Neural progenitor cell (in vitro differentiated cells): ENCODE data around the gene ALX3. TPM values are rescaled to one million over a fixed set of nuclear protein-coding genes. Genes with fewer than 3 reads are reported as not detected.

Experiments
- DNase-seq: peaks from one replicate; pipeline ENCODE4 v3.0.0-alpha.2; 2016; ENCODE audit warnings: low spot score
- H2AFZ ChIP-seq: fragments of 200-600 bp; sonication (generic); replicated peaks from 2 replicates; pipeline ENCODE4 v1.6.1; 2016; ENCODE audit warnings: antibody characterized with exemption
- H3F3A ChIP-seq: fragments of 200-600 bp; sonication (generic); 2 replicates; pipeline ENCODE4 v1.6.1; 2016; ENCODE audit warnings: antibody characterized with exemption, low read depth
- H3K27ac ChIP-seq: fragments of 200-600 bp; sonication (generic); 2 replicates; pipeline ENCODE4 v1.5.1; 2016; ENCODE audit warnings: mild to moderate bottlenecking
- H3K27me3 ChIP-seq: fragments of 200-600 bp; sonication (generic); 2 replicates; pipeline ENCODE4 v1.6.1; 2016; ENCODE audit warnings: mild to moderate bottlenecking, moderate library complexity
- H3K36me3 ChIP-seq: fragments of 200-600 bp; sonication (generic); 2 replicates; pipeline ENCODE4 v1.5.1; 2016
- H3K4me1 ChIP-seq: fragments of 200-600 bp; sonication (generic); 2 replicates; pipeline ENCODE4 v1.6.1; 2016; ENCODE audit warnings: mixed run types
- H3K4me2 ChIP-seq: fragments of 200-600 bp; sonication (generic); 2 replicates; pipeline ENCODE4 v1.6.1; 2016
- H3K4me3 ChIP-seq: fragments of 200-600 bp; sonication (generic); 2 replicates; pipeline ENCODE4 v1.5.1; 2016
- H3K79me2 ChIP-seq: fragments of 200-600 bp; sonication (generic); 2 replicates; pipeline ENCODE4 v1.6.1; 2016; ENCODE audit warnings: low read depth
- H3K9ac ChIP-seq: fragments of 200-600 bp; sonication (generic); 2 replicates; pipeline ENCODE4 v1.6.1; 2016
- H3K9me3 ChIP-seq: fragments of 200-600 bp; sonication (generic); 2 replicates; pipeline ENCODE4 v1.5.1; 2016; ENCODE audit warnings: low read depth
- H4K20me1 ChIP-seq: fragments of 200-600 bp; sonication (generic); 2 replicates; pipeline ENCODE4 v1.6.1; 2016; ENCODE audit warnings: low read depth
- H3K27ac Mint-ChIP-seq: 3 replicates; pipeline ENCODE4 v1.8.0; 2021; ENCODE audit warnings: mixed read lengths
- H3K27me3 Mint-ChIP-seq: 2 replicates; pipeline ENCODE4 v1.8.0; 2022; ENCODE audit warnings: low read depth, mild to moderate bottlenecking, inconsistent platforms, moderate library complexity, mixed read lengths; ENCODE audit not compliant: insufficient read depth
- H3K36me3 Mint-ChIP-seq: 3 replicates; pipeline ENCODE4 v1.8.0; 2021; ENCODE audit warnings: mixed read lengths
- H3K4me1 Mint-ChIP-seq: 3 replicates; pipeline ENCODE4 v1.8.0; 2021; ENCODE audit warnings: mixed read lengths
- H3K4me3 Mint-ChIP-seq: 3 replicates; pipeline ENCODE4 v1.8.0; 2021; ENCODE audit warnings: mild to moderate bottlenecking, moderate library complexity, mixed read lengths
- H3K9me3 Mint-ChIP-seq: 3 replicates; pipeline ENCODE4 v1.8.0; 2020; ENCODE audit warnings: mixed read lengths
- EZH2 ChIP-seq: fragments of 200-600 bp; sonication (generic); IDR thresholded peaks from 2 replicates; pipeline ENCODE4 v1.6.1; 2017; ENCODE audit warnings: antibody characterized with exemption, mild to moderate bottlenecking, moderate library complexity
- EZH2phosphoT487 ChIP-seq: fragments of 200-600 bp; sonication (generic); IDR thresholded peaks from 2 replicates; pipeline ENCODE4 v1.6.1; 2017; ENCODE audit warnings: antibody characterized with exemption
- total RNA-seq: library from RNA; depleted of rRNA; stranded (reverse); fragments of >200 nt; gene quantifications from 2 replicates; pipeline ENCODE4 v1.2.3, GENCODE V29; 2015; ENCODE audit warnings: low replicate concordance
- TF ChIP-seq, protein P1 (sequence below): fragments of 200-600 bp; sonication (generic); IDR thresholded peaks from 2 replicates; pipeline ENCODE4 v1.5.1; 2017; ENCODE audit warnings: antibody characterized with exemption, mild to moderate bottlenecking

Gene ALX3
- total RNA-seq, 1 donor from 2014 or later = not detected

- Mint-ChIP-seq H3K9me3 (no peaks in the 10 kb centered on the region), H3K36me3 (peaks cover 13% of the 10 kb centered on the region), H3K4me3 (no peak overlapping the region), H3K4me1 (peaks cover 7% of the 10 kb centered on the region), H3K27me3 (peaks cover 41% of the 10 kb centered on the region), H3K27ac (no peak overlapping the region)
- H3K27me3 ChIP-seq = peaks cover 58% of the 10 kb centered on the region
- no peak overlapping the region for H3K27ac ChIP-seq
- H3K4me3 ChIP-seq = no peak overlapping the region
- no peaks in the 10 kb centered on the region for H3K9me3 ChIP-seq
- H3F3A ChIP-seq = peaks cover 10% of the 10 kb centered on the region
- H3K9ac ChIP-seq = no peak overlapping the region
- peaks cover 83% of the 10 kb centered on the region for H4K20me1 ChIP-seq
- no peak for TF ChIP-seq EZH2phosphoT487
- TF ChIP-seq, protein P1, sequence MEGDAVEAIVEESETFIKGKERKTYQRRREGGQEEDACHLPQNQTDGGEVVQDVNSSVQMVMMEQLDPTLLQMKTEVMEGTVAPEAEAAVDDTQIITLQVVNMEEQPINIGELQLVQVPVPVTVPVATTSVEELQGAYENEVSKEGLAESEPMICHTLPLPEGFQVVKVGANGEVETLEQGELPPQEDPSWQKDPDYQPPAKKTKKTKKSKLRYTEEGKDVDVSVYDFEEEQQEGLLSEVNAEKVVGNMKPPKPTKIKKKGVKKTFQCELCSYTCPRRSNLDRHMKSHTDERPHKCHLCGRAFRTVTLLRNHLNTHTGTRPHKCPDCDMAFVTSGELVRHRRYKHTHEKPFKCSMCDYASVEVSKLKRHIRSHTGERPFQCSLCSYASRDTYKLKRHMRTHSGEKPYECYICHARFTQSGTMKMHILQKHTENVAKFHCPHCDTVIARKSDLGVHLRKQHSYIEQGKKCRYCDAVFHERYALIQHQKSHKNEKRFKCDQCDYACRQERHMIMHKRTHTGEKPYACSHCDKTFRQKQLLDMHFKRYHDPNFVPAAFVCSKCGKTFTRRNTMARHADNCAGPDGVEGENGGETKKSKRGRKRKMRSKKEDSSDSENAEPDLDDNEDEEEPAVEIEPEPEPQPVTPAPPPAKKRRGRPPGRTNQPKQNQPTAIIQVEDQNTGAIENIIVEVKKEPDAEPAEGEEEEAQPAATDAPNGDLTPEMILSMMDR = no peak
- no peak for DNase-seq
- H3K4me1 ChIP-seq = peaks cover 3% of the 10 kb centered on the region
- H3K4me2 ChIP-seq = no peak overlapping the region
- no peaks in the 10 kb centered on the region for H3K36me3 ChIP-seq
- no peak overlapping the region for H2AFZ ChIP-seq
- no peaks in the 10 kb centered on the region for H3K79me2 ChIP-seq
Measured at GRCh38 chr1:110064576-110065337, 5.7 kb downstream of the ALX3 start.

- peak overlapping the region; percentile 46 for H3K27ac Mint-ChIP-seq
- peaks cover 35% of the 10 kb centered on the region for H3K27me3 Mint-ChIP-seq
- TF ChIP-seq EZH2phosphoT487 = no peak
- TF ChIP-seq, protein P1 = no peak
- no peak for TF ChIP-seq EZH2
Measured at GRCh38 chr1:110063781-110064180, 6.7 kb downstream of the ALX3 start.

DNA sequence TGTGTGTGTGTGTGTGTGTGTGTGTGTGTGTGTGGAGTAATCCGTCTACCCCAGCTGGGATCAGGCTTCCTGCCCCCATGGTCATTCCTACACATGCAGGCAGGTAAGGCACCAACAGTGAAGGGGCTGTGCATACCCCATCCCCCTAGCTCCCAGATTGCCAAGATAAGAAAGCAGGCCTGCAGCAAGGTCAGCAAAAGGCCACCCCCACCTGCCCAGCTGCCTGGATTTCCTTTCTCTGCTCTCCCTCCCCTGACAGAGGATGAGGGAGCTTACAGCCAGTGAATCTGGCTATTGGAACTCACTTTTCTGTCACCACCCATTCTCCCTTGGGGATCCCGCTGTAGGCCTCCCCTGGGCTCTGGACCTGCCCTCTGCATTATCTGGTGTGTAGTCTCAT, 7.9 kb downstream of the ALX3 start:
- H3K27me3 Mint-ChIP-seq = peaks cover 31% of the 10 kb centered on the region
- no peak overlapping the region for H2AFZ ChIP-seq
- H3K27me3 ChIP-seq = peaks cover 37% of the 10 kb centered on the region
- no peaks in the 10 kb centered on the region for H3K4me1 ChIP-seq
- peaks cover 61% of the 10 kb centered on the region for H4K20me1 ChIP-seq
- TF ChIP-seq EZH2 = no peak
- no peak for TF ChIP-seq EZH2phosphoT487
- TF ChIP-seq, protein P1 = no peak
- no peaks in the 10 kb centered on the region for H3K79me2 ChIP-seq
- peaks cover 5% of the 10 kb centered on the region for H3F3A ChIP-seq
- no peaks in the 10 kb centered on the region for H3K9me3 ChIP-seq
- H3K4me1 Mint-ChIP-seq = peaks cover under 1% of the 10 kb centered on the region
- no peak overlapping the region for H3K27ac ChIP-seq
- no peak overlapping the region for H3K27ac Mint-ChIP-seq
- no peaks in the 10 kb centered on the region for H3K9me3 Mint-ChIP-seq
- H3K4me2 ChIP-seq = no peak overlapping the region
- H3K4me3 ChIP-seq = no peak overlapping the region
- no peak overlapping the region for H3K4me3 Mint-ChIP-seq
- no peaks in the 10 kb centered on the region for H3K36me3 ChIP-seq
- H3K9ac ChIP-seq = no peak overlapping the region
- DNase-seq = no peak
- peaks cover 20% of the 10 kb centered on the region for H3K36me3 Mint-ChIP-seq

More at GRCh38 chr1:110063781-110064180, 6.7 kb downstream of the ALX3 start:
- Histone ChIP-seq H3K9me3 (no peaks in the 10 kb centered on the region), H4K20me1 (peaks cover 73% of the 10 kb centered on the region), H3K27me3 (peaks cover 49% of the 10 kb centered on the region), H3K9ac (no peak overlapping the region), H3K4me2 (no peak overlapping the region), H2AFZ (no peak overlapping the region), H3F3A (peaks cover 5% of the 10 kb centered on the region), H3K27ac (no peak overlapping the region), H3K36me3 (no peaks in the 10 kb centered on the region), H3K4me1 (no peaks in the 10 kb centered on the region), H3K4me3 (no peak overlapping the region), H3K79me2 (no peaks in the 10 kb centered on the region)
- Mint-ChIP-seq H3K4me3 (no peak overlapping the region), H3K36me3 (peaks cover 16% of the 10 kb centered on the region), H3K9me3 (no peaks in the 10 kb centered on the region), H3K4me1 (peaks cover 7% of the 10 kb centered on the region)
- DNase-seq = no peak
